DOHH2 (cell line): Measurements from ENCODE around the gene SHMT1.
"Not testable (repeated sequence)": the region's sequence is repeated elsewhere in the genome, so short reads cannot be mapped to it uniquely, and the experiment has no call there.

Experiments used
- EZH2phosphoT487 ChIP-seq: fragments of 200-600 bp; sonication (generic); IDR thresholded peaks from 2 replicates; pipeline ENCODE4 v1.6.1; 2017; ENCODE audit warnings: borderline replicate concordance, mild to moderate bottlenecking, antibody characterized with exemption, low read length, moderate library complexity, mixed read lengths
- TF ChIP-seq, protein P1 (sequence below): fragments of 200-600 bp; sonication (generic); IDR thresholded peaks from one replicate; pipeline ENCODE4 v1.5.1; 2014; ENCODE audit warnings: antibody characterized with exemption, mild to moderate bottlenecking, low read depth, low read length; ENCODE audit not compliant: poor library complexity, severe bottlenecking

DNA sequence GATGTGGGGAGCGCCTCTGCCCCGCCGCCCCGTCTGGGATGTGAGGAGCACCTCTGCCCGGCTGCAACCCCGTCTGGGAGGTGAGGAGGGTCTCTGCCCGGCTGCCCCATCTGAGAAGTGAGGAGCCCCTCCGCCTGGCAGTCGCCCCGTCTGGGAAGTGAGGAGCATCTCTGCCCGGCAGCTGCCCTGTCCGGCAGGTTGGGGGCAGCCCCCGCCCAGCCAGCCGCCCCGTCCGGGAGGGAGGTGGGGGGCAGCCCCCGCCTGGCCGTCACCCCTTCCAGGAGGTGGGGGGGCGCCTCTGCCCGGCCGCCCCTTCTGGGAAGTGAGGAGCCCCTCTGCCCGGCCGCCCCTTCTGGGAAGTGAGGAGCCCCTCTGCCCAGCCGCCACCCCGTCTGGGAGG lies 25.2 kb downstream of the SHMT1 start:
- TF ChIP-seq, protein P1, sequence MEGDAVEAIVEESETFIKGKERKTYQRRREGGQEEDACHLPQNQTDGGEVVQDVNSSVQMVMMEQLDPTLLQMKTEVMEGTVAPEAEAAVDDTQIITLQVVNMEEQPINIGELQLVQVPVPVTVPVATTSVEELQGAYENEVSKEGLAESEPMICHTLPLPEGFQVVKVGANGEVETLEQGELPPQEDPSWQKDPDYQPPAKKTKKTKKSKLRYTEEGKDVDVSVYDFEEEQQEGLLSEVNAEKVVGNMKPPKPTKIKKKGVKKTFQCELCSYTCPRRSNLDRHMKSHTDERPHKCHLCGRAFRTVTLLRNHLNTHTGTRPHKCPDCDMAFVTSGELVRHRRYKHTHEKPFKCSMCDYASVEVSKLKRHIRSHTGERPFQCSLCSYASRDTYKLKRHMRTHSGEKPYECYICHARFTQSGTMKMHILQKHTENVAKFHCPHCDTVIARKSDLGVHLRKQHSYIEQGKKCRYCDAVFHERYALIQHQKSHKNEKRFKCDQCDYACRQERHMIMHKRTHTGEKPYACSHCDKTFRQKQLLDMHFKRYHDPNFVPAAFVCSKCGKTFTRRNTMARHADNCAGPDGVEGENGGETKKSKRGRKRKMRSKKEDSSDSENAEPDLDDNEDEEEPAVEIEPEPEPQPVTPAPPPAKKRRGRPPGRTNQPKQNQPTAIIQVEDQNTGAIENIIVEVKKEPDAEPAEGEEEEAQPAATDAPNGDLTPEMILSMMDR: not testable (repeated sequence)
- not testable (repeated sequence) for TF ChIP-seq EZH2phosphoT487
